HFFc6 (cell line): ENCODE data around the gene IL9. TPM values are rescaled to one million over a fixed set of nuclear protein-coding genes. Genes with fewer than 3 reads are reported as not detected.

Experiments
- DNase-seq: peaks from one replicate; pipeline ENCODE4 v3.0.0-alpha.2; 2018
- H3K27ac Mint-ChIP-seq: 2 replicates; pipeline ENCODE4 v1.8.0; 2020; ENCODE audit warnings: mild to moderate bottlenecking, mixed read lengths
- H3K27me3 Mint-ChIP-seq: 2 replicates; pipeline ENCODE4 v1.8.0; 2021; ENCODE audit warnings: mild to moderate bottlenecking, moderate library complexity, mixed read lengths; ENCODE audit not compliant: insufficient read depth
- H3K36me3 Mint-ChIP-seq: 2 replicates; pipeline ENCODE4 v1.8.0; 2021; ENCODE audit warnings: low read depth, mixed read lengths
- H3K4me1 Mint-ChIP-seq: 2 replicates; pipeline ENCODE4 v1.8.0; 2020; ENCODE audit warnings: low read depth, mixed read lengths
- H3K4me3 Mint-ChIP-seq: 2 replicates; pipeline ENCODE4 v1.8.0; 2020; ENCODE audit warnings: mild to moderate bottlenecking, moderate library complexity, mixed read lengths
- H3K9me3 Mint-ChIP-seq: 2 replicates; pipeline ENCODE4 v1.8.0; 2020; ENCODE audit warnings: mild to moderate bottlenecking, mixed read lengths
- total RNA-seq, 6 experiments: library from RNA; stranded (reverse); fragmentation: NEBNext Ultra II Directional; extraction: Animal tissue kit (Norgen Biotek cat#: 25700); gene quantifications; 2 replicates in 1 of 6; 3 replicates in 5 of 6; pipeline ENCODE4 v1.2.3, GENCODE V29; 2021
- TF ChIP-seq, protein P1 (sequence below): fragments of 200-600 bp; sonication (generic); IDR thresholded peaks from 2 replicates; pipeline ENCODE4 v1.5.0; 2021; ENCODE audit warnings: antibody characterized with exemption, mild to moderate bottlenecking

The IL9 gene
- total RNA-seq, 6 experiments from 2014 or later: not detected

DNA sequence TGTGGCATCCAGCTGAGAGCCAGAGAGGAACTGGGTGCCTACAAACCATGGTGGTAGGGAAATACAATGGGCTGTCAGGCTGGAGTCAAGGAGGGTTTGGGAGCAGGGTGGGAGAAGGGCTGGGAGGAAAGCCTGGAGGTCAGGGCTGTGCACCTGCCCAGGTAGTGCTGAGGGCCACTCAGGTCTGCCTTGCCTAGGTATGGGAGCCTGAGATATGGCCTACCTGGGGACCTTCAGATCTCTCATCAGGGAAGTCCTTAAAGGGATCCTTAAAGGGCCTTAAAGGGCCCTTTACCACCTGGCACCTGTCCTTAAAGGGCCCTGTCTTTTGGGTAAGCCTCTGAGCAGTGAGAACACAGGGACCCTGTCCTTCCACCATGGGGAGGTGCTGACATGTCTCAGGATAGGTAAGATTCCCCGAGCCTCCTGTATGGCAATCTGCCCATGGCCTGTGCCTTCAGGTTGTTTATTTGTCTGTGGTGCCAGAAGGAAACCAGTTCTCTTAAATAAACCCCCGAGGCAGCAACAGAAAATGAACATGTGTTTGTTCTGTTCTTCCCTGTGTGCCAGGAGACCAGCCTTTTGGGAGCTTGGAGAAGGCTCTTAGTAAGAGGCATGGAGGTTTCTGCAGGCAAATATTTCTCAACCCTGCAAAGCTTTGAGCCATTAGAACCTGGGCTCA lies 37.9 kb downstream of the IL9 start:
- TF ChIP-seq, protein P1, sequence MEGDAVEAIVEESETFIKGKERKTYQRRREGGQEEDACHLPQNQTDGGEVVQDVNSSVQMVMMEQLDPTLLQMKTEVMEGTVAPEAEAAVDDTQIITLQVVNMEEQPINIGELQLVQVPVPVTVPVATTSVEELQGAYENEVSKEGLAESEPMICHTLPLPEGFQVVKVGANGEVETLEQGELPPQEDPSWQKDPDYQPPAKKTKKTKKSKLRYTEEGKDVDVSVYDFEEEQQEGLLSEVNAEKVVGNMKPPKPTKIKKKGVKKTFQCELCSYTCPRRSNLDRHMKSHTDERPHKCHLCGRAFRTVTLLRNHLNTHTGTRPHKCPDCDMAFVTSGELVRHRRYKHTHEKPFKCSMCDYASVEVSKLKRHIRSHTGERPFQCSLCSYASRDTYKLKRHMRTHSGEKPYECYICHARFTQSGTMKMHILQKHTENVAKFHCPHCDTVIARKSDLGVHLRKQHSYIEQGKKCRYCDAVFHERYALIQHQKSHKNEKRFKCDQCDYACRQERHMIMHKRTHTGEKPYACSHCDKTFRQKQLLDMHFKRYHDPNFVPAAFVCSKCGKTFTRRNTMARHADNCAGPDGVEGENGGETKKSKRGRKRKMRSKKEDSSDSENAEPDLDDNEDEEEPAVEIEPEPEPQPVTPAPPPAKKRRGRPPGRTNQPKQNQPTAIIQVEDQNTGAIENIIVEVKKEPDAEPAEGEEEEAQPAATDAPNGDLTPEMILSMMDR: no peak
- Mint-ChIP-seq H3K27ac (no peak overlapping the region), H3K27me3 (peaks cover 21% of the 10 kb centered on the region), H3K4me1 (no peaks in the 10 kb centered on the region), H3K4me3 (no peak overlapping the region), H3K36me3 (no peaks in the 10 kb centered on the region), H3K9me3 (no peaks in the 10 kb centered on the region; the same call in 1 of the 2 replicates)
- no peak for DNase-seq

DNA sequence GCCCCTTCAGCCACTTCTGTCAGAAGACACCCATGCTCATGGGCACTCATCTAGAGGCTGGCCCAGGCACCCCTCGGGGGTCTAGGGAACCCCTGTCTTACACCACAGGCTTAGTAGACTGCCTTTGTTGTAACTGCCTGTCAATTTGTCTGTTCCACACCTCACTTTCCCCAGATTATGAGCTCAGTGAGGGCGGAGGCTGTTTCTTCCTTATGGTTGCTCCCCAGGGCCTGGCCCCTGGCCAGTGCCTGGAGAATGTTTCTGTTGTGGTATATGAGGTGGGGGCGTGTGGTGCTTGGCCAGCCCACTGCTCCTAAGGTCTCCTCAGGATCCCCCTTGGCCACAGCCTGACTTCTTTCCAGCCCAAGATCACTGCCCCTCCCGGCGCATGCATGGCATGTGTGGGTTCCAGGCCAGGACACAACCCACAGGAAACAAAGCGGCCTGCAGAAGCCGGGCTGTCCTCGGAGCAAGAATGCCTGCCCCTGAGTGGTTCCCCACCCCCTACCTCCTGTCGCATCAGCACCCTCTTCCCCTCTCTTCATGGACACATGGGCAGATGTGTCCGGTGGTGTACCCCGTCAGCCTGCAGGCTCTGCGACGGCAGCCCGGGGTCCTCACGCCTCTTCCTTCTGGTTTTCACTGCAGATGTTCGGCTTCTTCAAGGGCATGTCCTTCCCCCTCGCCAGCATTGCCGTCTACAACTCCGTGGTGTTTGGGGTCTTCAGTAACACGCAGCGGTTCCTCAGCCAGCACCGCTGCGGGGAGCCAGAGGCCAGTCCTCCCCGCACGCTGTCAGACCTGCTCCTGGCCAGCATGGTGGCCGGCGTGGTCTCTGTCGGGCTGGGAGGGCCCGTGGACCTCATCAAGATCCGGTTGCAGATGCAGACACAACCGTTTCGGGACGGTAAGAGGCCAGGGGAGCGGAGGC lies 43.5 kb downstream of the IL9 start:
- no peak for DNase-seq
- Mint-ChIP-seq H3K27me3 (peaks cover 30% of the 10 kb centered on the region), H3K27ac (no peak overlapping the region), H3K4me1 (no peaks in the 10 kb centered on the region), H3K4me3 (no peak overlapping the region), H3K9me3 (no peaks in the 10 kb centered on the region; the same call in 1 of the 2 replicates), H3K36me3 (no peaks in the 10 kb centered on the region)
- TF ChIP-seq, protein P1: no peak

DNA sequence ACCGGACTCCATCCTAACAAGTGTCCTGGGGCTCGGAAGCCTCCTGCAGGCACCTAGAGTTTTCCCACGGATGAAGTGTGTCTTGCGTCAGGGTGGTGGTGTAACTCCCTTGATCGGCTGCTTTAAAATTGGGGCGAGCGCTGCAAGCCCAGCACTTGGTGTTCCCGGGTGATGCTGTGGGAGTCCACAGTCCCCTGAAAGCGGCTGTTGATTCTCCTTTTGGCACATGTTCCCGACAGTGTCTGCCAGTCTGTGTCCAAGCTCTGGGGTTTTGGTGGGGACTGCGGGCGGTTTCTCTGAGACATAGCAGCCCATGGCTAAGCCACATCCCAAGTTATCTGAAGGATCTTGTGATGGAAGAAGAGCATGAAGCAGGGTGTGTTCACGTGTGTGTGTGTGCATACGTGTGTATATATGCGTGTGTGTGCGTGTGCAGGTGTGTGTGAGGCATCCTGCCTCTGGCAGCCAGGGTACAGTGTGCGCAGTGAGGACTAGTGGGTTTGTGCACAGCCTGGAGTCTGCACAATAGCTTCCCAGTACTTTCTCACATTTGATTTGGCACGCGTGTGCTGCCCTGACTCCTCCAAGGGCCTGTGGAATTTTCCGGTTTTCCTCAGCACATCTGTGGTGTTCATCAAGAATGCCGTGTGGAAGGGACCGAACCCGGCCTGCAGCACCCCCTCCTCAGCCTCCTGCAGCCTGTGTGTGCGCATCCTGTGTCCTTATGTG lies 44.3 kb downstream of the IL9 start:
- peaks cover 26% of the 10 kb centered on the region for H3K27me3 Mint-ChIP-seq

DNA sequence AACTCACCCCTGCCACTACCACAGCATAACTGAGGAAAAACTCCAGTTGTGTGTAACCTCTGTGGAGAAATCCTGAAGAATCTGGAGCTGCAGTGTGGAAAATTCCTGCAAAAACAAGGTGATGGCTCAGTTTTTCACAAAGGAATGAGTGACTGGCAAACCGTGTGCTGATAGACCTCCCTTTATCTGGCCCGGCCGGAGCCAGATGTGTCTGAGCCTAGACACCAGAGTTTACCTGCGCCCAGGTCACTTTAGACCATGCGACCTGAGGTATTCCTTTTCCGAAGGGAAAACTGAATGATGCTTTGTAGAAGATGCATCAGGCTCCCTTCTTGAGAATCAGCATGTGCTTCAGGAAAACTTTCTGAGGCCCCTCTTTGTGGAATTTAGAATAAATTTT lies 45.0 kb downstream of the IL9 start:
- DNase-seq: no peak
- Mint-ChIP-seq H3K4me1 (no peaks in the 10 kb centered on the region), H3K27me3 (peaks cover 23% of the 10 kb centered on the region), H3K27ac (no peak overlapping the region), H3K4me3 (no peak overlapping the region), H3K36me3 (no peaks in the 10 kb centered on the region), H3K9me3 (no peaks in the 10 kb centered on the region; the same call in 1 of the 2 replicates)
- TF ChIP-seq, protein P1: no peak

More for the DNA sequence above, 44.3 kb downstream of the IL9 start:
- no peaks in the 10 kb centered on the region for H3K4me1 Mint-ChIP-seq
- DNase-seq: no peak
- H3K4me3 Mint-ChIP-seq: no peak overlapping the region
- H3K9me3 Mint-ChIP-seq: no peaks in the 10 kb centered on the region; the same call in 1 of the 2 replicates
- no peaks in the 10 kb centered on the region for H3K36me3 Mint-ChIP-seq
- TF ChIP-seq, protein P1: no peak
- no peak overlapping the region for H3K27ac Mint-ChIP-seq

DNA sequence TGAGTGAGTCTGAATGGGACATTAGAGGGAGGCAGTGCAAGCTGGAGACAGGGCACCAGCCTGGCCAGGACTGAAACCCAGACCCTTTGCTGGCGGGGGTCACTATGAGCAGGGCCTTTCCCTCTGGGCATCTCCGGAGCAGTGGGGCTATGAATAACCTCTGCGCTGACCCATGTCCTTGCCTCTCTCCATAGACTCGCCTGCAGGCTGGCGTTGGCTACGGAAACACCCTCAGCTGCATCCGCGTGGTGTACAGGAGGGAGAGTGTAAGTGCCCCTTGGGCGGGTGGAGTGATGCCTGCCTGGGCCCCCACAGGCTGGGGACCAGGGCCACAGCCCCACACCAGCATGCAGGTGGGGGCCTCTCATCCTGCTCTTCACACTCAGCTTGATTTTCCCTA lies 45.4 kb downstream of the IL9 start:
- Mint-ChIP-seq H3K4me1 (no peaks in the 10 kb centered on the region), H3K36me3 (no peaks in the 10 kb centered on the region), H3K27me3 (peaks cover 23% of the 10 kb centered on the region), H3K27ac (no peak overlapping the region), H3K9me3 (no peaks in the 10 kb centered on the region; the same call in 1 of the 2 replicates), H3K4me3 (no peak overlapping the region)
- TF ChIP-seq, protein P1: no peak
- no peak for DNase-seq
